Measurements from ENCODE around the gene PHKB. TPM values are rescaled to one million over a fixed set of nuclear protein-coding genes. Genes with fewer than 3 reads are reported as not detected.

Gene PHKB
- total and polyA plus RNA-seq, 2 donors from 2014 or later = 48.3 to 80.5 TPM

DNA sequence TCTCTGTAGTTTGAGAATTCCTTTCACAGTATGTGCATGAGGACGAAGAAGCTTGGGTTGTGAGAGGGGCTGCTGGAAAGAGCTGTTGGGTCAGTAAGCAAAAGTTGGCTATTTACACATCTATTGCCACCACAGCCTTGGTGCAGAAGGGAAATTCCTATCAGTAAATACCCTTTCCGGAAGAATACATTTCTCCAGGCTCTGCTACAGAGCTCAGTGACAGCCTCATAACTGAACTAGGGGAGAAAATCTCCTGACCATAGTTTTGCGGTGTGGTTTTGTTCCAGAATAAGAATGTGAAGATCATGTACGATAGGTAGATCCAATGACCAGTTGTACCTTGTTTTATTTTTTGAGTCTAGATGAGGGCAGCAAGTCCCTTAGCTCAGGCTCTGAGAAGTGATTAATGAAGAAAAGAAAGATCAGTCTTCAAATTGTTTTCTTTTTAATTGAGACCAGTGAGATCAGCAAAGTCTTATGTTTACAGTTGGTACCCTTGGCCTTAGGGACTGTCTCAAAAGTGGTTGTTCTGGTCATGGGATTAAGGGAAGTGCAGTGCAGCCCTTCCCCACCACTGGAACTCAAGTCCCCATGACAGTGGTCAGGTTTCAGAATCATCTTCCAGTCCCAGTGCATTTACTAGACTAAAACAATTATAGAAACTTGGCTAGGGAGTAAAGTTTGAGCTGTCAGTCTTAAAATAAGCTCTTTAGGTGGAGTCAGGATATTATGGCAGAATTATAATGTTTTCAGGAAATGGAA is 123.5 kb downstream of the PHKB start:
- intact Hi-C loops (cut with DNase I) = no loop called here

DNA sequence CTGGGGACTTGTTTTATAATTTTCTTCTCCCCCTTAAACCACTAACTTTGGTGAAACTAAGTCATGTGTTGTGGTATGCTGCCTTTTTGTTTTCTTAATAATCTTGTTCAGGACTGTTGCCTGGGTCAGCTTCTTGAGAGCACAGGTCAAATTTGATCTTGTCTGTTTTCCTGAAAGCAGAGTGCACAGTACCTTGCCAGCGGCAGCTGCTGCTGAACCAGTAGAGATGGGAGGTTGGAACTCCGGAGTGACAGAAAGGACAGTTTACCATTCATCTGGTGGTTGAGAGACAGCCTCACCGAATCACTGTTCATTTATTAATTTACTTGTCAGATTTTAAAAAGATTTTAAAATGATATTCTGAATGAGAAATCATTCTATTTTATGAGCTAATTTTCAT is 125.0 kb downstream of the PHKB start:
- Histone ChIP-seq H3K36me3 (ENCODE audit: control insufficient read depth in 2 of 3, insufficient read depth in 3 of 3, low read length in 3 of 3) (peaks cover 0 to 9% (median 7%) of the 10 kb centered on the region in 3 donors), H3K27me3 (ENCODE audit: control insufficient read depth, insufficient read depth, low read length) (no peaks in the 10 kb centered on the region), H3K9ac (ENCODE audit: low read length in 3 of 3) (no peak overlapping the region), H3K27ac (ENCODE audit: low read depth in 2 of 2, low read length in 2 of 2) (no peak overlapping the region), H3K4me3 (ENCODE audit: low read length in 3 of 3) (no peak overlapping the region), H3K4me1 (ENCODE audit: control insufficient read depth in 2 of 3, insufficient read depth in 2 of 3, low read depth in 1 of 3, low read length in 3 of 3) (no peaks in the 10 kb centered on the region), H3K9me3 (ENCODE audit: control insufficient read depth in 2 of 3, insufficient read depth in 1 of 3, low read length in 3 of 3) (no peaks in the 10 kb centered on the region)
- intact Hi-C loops (cut with DNase I) = no loop called here
- FAIRE-seq = no peak
- TF ChIP-seq, protein P1, sequence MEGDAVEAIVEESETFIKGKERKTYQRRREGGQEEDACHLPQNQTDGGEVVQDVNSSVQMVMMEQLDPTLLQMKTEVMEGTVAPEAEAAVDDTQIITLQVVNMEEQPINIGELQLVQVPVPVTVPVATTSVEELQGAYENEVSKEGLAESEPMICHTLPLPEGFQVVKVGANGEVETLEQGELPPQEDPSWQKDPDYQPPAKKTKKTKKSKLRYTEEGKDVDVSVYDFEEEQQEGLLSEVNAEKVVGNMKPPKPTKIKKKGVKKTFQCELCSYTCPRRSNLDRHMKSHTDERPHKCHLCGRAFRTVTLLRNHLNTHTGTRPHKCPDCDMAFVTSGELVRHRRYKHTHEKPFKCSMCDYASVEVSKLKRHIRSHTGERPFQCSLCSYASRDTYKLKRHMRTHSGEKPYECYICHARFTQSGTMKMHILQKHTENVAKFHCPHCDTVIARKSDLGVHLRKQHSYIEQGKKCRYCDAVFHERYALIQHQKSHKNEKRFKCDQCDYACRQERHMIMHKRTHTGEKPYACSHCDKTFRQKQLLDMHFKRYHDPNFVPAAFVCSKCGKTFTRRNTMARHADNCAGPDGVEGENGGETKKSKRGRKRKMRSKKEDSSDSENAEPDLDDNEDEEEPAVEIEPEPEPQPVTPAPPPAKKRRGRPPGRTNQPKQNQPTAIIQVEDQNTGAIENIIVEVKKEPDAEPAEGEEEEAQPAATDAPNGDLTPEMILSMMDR (IDR thresholded peaks at IDR 0.05; ENCODE audit: borderline replicate concordance, extremely low read depth, insufficient read depth) = no peak
- no peak for DNase-seq

More for the DNA sequence above, 123.5 kb downstream of the PHKB start:
- TF ChIP-seq, protein P1 (IDR thresholded peaks at IDR 0.05; ENCODE audit: borderline replicate concordance, extremely low read depth, insufficient read depth) = no peak
- no peaks in the 10 kb centered on the region for H3K36me3 ChIP-seq (ENCODE audit: control insufficient read depth in 2 of 3, insufficient read depth in 3 of 3, low read length in 3 of 3)
- DNase-seq (no peak), FAIRE-seq (no peak)
- no peaks in the 10 kb centered on the region for H3K9me3 ChIP-seq (ENCODE audit: control insufficient read depth in 2 of 3, insufficient read depth in 1 of 3, low read length in 3 of 3)
- H3K27me3 ChIP-seq (ENCODE audit: control insufficient read depth, insufficient read depth, low read length) = no peaks in the 10 kb centered on the region
- H3K27ac ChIP-seq (ENCODE audit: low read depth in 2 of 2, low read length in 2 of 2) = no peak overlapping the region
- no peak overlapping the region for H3K9ac ChIP-seq (ENCODE audit: low read length in 3 of 3)
- no peaks in the 10 kb centered on the region for H3K4me1 ChIP-seq (ENCODE audit: control insufficient read depth in 2 of 3, insufficient read depth in 2 of 3, low read depth in 1 of 3, low read length in 3 of 3)
- no peak overlapping the region for H3K4me3 ChIP-seq (ENCODE audit: low read length in 3 of 3)

DNA sequence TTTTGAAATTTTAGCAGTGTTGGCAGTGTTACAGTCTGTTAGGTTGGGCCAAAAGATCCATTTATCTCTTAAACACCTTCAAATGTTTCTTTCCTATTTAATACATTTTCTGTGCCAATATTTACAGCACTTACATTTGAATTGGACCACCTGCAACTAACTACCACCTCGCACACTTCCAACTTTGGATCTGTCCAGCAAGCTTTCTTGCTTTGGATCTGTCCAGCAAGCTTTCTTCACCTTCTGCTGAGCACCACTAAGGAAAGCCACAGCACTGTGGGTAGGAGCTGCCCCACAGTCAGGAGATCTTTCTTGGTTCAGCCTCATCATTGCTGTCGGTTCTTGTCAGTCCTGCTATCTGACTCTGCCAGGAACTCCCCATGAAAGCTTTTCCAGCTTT is 129.3 kb downstream of the PHKB start:
- FAIRE-seq = no peak
- TF ChIP-seq, protein P1 (IDR thresholded peaks at IDR 0.05; ENCODE audit: borderline replicate concordance, extremely low read depth, insufficient read depth) = no peak

More for the DNA sequence above, 129.3 kb downstream of the PHKB start:
- Histone ChIP-seq H3K36me3 (ENCODE audit: control insufficient read depth in 2 of 3, insufficient read depth in 3 of 3, low read length in 3 of 3) (peaks cover 0 to 23% (median 16%) of the 10 kb centered on the region in 3 donors), H3K27ac (ENCODE audit: low read depth in 2 of 2, low read length in 2 of 2) (no peak overlapping the region), H3K4me1 (ENCODE audit: control insufficient read depth in 2 of 3, insufficient read depth in 2 of 3, low read depth in 1 of 3, low read length in 3 of 3) (no peaks in the 10 kb centered on the region), H3K9me3 (ENCODE audit: control insufficient read depth in 2 of 3, insufficient read depth in 1 of 3, low read length in 3 of 3) (no peaks in the 10 kb centered on the region), H3K4me3 (ENCODE audit: low read length in 3 of 3) (no peak overlapping the region), H3K27me3 (ENCODE audit: control insufficient read depth, insufficient read depth, low read length) (no peaks in the 10 kb centered on the region), H3K9ac (ENCODE audit: low read length in 3 of 3) (no peak overlapping the region)
- DNase-seq = no peak
- intact Hi-C loops (cut with DNase I) = no loop called here

All from kidney (tissue), 14 donors.